ENCODE data around the gene PLCD3.
A peak's percentile ranks its signal among the peaks of the same experiment; 100 is the strongest.
"Not testable (repeated sequence)": the region's sequence is repeated elsewhere in the genome, so short reads cannot be mapped to it uniquely, and the experiment has no call there.

The PLCD3 gene

DNA sequence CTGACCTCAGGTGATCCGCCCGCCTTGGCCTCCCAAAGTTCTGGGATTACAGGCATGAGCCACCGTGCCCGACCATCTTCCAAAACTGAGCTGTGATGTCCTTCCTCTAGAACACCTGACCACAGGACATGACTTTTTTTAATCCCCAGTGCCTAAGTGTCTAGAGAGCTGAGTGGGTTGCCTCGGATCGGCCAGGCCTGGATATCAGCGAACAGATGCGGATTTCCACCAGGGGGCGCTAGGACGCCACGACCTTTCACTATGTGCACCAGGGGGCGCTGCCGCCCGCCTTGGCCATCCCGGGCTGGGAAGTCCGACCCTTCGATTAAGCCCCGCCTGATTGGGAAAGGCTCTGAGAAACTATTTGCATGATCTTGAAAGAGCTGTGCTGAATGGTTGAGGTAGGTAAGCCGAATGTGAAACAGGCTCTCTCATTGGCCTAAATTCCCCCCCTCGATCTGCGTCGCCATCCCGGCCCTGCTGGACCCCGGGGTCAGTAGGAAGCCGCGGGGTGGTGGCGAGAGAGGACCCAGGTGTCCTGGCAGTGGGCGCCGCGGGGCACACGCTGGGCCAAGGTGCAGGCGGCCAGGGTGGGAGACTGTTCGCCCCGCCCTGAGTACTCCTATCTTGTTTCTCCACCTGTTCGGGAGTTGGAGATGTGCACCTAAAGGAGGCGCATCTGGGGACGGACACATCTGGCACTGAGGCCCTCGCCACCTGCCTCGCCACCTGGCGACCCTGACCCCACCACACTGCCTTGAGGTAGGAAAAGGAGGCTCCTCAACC lies 3.1 kb upstream of the PLCD3 start, which contains the start of gene ACBD4:
Gene ACBD4, plus strand, starts transcription at position 496 of the 786 bp plus-strand sequence. CDS start 458 bp downstream, outside the sequence.
- peak; percentile 94 for DNase-seq (ENCODE audit: low read depth, low spot score)

DNA sequence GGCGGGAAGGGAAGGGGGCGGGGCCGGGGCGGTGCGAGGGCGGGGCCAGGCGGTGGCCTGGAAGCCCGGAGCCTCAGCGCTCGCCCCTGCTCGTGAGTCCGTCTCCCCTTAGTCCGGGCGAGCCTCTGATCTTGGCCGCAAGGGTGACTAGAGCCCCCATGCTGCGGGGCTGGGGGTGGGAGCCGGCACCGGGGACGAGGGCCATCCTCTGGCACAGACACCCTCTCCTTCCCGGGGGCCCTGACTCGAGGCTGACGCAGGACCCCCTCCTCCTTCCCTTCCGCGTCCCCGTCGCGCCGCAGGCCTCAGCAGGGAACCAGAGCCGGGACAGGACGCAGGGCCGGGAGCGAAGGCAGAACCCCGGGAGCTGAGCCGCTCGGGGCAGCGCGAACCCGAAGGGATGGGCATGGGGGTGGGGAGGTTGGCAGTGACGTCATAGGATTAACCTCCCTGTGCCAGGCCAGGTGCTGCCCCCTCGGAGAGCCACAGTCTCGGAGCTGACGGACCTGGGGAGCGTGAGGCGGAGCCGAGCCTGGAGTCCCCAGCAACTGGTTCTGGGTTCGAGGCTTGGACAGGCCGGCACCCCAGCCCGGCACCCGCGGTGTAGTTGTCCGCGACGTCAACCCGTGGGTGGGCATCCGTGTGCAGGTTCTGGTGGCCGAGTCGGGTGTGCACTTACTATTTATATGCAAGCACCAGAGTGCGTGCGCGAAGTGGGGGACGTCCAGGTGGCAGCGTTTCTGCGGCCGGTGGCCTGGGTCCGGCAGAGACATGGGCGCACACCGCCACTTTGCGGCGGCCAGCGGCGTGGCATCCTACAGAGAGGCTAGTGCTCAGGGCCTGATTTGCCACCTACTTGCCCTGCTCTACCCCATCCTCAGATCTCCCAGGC lies 503 bp upstream of the PLCD3 start:
- DNase-seq (ENCODE audit: low read depth, low spot score) = no peak

DNA sequence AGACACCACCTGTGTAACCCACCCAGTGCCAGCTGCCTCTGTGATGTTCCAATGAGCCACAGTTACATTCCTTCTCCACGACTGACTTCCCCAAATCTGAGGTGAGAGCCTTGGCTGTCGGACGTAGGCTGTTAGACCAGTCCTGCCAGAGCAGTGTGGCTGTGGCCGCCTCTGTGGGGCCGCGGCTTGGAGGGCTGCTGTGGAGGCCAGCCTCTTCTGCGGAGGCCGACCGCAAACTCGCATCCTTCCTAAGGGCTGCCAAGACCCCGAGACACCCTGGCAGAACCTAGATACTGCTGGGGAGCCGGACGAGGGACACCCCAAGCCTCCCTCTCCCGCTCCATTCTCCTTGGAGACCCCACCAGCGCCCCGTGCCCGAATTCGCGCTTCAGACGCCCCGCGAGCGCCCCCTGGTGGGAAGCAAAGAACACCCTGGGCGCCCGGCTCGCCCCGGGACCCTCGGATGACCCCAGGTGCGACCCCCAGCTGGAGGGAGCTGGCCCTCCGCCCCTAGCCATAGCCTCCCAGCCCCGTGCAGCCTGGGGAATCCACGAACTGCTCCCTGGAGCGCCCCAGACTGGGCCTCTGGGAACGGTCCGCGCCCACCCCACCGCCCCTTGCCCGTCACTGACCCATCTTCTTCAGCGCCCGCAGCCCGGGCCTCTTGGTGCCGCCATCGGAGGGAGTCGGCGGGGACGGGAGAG lies 547 bp downstream of the PLCD3 start:
- DNase-seq (ENCODE audit: low read depth, low spot score) = no peak

DNA sequence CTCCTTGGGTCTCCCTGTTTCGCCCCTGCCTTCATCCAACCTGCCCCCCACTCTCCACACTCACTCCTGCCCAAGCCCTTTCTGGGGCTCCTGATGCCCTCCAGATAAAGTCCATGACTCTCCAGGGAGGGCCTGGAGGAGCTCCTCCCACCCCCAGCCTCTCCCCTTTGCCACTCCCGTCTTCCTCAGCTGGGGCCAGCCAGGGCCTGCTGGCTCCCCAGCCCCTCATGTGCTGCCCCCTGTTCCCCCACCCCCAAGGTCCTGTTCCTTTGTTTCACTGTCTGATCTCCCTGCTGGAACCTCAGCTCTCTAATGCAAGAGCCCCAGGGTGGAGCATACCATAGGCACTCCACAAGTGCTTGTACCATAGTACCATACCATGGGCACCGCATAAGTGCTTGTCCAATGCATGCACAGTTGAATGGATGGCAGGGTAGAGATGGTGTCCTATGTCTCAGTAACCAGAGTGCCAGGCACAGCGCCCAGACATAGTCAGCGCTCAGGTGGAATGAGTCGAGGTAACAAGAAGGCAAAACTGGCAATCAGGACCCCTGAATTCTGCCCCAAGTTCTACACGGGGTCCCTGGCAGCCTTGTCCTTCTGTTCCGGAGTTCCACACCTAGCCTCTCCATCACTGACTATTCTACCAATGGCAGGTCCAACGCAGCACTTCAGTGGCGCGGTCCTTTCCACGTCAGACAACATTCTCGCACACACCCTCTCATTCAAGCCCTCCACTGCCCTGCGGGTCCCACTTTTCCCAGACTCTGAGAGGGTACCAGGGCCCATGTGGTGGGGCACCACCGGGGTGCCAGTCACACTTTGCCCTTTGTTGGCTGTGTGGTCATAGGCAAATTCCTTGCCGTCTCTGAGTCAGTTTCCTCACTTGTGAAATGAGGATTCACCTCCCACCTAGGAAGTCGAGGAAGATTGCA lies 1.4 kb downstream of the PLCD3 start:
- DNase-seq (ENCODE audit: low read depth, low spot score) = no peak

DNA sequence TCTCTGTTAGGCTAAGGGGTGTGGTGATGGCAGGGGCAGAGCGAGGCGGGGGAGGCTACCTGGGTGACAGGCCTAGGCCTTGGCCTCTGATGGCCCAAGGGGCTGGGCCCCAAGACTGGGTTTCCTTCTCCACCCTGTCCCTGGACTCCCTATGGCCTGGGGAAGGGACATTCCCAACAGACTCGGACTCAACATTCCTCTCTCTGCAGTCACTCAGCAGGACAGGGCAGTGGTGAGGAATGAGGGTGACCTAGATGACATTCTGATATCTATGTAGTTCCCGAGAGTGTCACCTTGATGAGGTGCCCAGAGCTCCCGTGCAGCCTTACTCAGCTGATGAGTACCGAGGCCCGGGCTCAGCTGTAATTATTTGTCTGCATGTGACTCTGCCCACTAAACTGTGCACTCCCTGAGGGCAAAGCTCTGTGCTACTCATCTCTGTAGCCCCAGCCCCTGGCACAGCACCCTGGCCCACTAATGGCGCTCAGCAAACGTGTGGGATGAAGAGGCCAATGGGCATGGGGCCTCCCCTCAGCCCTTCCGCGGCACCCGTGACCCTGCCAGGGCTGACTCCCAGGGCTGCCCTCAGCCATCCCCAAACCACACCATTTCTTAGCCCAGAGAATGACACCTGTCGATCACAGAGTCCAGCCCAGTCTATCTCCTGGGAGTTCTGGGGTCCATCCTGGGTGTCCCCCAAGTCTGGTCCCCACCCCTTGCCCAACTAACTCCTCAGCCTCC lies 2.2 kb downstream of the PLCD3 start:
- DNase-seq (ENCODE audit: low read depth, low spot score) = no peak

DNA sequence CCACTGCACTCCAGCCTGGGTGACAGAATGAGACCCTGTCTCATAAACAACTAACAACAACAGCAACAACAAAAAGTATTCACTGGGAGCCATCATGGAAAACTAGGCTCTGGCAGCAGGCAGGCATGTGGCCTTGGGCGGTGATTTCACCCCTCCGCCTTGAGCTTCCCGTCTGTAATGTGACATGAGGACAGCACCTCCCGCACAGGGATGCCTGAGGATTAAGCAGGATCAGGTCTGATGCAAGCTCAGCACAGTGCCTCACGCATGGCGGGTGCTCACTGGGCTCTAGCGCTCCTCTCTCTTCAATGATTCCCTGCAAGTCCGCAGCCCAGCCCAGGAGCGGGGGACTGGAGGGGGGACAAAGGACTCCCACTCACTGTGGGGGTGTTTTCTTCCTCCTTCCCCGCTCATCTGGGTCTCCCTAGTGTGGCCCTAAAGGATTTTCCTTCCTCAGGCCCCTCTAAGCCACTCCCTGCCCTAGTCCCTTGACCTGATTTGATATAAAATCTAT lies 2.8 kb downstream of the PLCD3 start:
- no peak for DNase-seq (ENCODE audit: low read depth, low spot score)

DNA sequence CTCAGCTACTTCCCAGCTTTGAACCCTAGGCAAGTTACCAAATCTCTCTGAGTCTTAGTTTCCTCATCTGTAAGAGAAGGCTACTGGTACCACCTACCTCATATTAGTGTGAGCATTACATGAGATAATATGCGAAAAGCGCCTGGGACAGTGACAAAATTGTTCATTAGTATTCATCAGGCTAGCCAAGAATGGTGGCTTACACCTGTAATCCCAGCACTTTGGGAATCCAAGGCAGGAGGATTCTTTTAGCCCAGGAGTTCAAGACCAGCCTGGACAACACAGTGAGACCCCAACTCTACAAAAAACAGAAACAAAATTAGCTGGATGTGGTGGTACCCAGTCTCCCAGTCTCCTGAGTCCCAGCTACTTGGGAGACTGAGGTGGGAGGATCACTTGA lies 3.3 kb downstream of the PLCD3 start:
- no peak for DNase-seq (ENCODE audit: low read depth, low spot score)

DNA sequence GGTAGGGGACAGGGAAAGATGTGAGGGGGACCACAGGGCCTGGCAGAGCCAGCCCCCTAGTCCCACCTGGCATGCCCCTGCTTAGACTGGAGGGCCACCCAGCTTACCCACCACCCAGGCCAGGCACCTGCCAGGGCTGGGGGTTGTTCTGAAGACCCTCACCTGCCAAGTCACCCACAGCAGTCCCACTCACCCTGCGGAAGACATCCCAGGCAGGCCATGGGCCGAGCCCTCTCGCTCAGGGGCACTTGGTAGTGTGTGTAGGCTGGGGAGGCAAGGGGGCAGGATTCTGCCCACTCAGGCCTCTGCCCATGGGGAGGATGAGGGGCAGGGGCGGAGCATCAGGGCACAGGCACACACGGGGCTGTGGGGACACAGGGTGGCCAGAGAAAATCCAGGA lies 4.0 kb downstream of the PLCD3 start:
- DNase-seq (ENCODE audit: low read depth, low spot score) = no peak

DNA sequence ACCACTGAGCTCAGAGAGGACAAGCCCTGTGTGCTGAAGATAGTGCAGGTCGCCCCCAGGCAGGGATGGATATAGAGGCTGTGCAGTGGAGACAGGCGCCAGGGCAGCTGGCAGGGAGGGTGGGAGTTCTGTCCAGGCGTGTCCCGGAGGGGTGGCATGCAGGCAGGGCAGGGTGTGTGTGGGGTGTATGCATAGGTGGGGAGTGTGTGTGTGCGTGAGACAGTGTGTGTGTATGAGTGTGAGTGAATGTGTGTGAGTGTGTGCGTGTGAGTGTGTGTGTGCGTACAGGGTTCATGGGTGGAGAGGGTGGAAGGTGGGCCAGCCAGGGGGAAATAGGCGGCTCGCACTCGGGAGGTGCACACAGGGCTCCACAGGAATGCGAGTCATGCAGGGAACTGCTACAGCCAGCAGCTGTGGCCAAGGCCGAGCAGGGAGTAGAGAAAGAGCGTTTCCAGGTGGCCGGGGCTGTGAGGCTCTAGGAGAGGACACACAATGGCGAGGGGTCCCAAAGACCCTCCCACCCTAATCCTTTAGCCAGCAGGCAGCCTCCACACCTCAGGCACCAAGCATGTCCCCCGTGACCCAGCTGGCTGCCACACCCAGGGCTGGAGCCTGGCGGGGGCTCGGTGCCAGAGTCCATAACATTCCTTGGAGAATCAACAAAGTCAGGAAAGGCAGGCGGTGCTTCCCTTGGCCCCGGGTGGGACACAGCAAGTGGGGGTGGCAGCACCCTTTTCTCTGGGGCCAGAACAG lies 4.6 kb downstream of the PLCD3 start:
- no peak for DNase-seq (ENCODE audit: low read depth, low spot score)

DNA sequence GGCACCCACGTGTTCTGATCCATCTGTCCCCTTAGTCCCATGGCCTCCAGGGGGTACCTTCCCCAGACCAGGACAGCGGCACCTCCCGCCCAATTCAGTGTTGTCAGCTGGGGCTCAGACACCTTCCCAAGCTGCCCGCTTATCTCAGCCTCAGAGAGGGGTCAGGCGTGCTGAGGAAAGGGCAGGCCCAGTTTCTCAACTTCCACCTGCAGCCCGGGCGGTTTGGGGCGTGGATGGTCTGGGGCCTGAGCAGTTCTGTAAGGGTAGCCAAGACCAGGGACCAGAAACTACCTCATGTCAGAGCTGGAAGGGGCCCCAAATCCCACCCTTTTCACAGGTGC lies 5.1 kb downstream of the PLCD3 start:
- no peak for DNase-seq (ENCODE audit: low read depth, low spot score)

DNA sequence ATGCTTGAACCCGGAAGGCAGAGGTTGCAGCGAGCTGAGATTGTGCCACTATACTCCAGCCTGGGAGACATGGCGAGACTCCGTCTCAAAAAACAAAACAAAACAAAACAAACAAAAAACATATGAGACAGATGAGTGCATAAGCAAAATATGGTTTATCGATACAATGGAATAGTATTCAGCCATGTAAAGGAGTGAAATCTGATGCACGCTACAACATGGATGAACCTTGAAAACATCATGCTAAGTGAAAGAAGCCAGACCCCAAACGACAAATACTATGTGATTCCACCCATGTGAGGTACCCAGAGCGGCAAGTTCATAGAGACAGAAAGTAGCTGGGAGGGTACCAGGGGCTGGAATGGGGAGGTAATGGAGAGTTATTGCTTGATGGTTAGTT lies 6.8 kb downstream of the PLCD3 start:
- DNase-seq (ENCODE audit: low read depth, low spot score) = no peak

DNA sequence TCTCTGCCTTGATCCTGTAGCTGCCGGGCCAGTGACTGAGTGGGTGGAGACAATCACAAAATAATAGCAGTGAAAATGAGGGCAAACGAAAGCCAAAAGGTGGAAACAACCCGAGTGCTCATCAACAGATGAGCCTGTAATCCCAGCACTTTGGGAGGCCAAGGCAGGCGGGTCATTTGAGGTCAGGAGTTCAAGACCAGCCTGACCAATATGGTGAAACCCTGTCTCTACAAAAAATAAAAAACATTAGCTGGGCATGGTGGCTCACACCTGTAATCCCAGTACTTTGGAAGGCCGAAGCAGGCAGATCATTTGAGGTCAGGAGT lies 7.6 kb downstream of the PLCD3 start:
- not testable (repeated sequence) for DNase-seq (ENCODE audit: low read depth, low spot score)

DNA sequence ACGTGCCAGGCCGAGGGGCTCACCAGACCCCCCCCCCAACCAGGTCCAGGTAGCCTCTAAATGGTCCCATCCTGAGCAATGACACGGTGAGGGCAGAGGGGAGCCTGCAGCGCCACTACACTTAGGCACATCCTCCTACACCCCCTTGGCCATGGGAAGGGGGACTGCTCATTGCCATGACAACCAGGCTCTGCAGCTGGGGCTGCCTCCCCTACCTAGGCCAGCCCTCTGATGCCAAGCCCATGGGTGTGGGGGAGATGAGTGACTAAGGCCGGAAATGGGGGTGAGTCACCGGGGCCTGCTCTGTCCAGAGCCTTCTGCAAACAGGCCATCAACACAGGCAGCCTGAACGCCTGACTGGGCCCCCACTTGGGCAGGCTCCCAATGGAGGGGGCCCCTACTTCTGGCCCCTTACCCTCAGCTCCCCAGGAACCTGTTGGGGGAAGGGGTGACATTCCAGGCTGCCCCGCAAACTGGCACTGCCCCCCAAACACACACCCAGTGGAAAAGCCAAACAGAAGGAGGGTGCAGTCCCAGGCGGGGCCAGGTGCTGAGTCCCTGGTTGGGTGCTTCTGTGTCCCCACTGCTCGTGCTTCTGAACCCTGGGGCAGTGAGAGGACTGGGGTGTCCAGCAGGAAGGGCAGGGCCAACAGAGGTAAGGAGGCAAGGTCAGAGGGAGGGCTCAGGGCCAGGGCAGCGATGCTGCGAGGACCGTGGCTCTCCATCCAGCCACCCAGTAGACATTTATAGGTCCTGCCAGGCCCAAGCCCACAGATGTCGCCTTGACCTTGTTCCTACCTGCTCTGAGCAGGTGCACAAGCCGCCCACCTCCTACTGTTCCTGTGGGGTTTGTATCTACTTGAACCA lies 8.2 kb downstream of the PLCD3 start:
- no peak for DNase-seq (ENCODE audit: low read depth, low spot score)

DNA sequence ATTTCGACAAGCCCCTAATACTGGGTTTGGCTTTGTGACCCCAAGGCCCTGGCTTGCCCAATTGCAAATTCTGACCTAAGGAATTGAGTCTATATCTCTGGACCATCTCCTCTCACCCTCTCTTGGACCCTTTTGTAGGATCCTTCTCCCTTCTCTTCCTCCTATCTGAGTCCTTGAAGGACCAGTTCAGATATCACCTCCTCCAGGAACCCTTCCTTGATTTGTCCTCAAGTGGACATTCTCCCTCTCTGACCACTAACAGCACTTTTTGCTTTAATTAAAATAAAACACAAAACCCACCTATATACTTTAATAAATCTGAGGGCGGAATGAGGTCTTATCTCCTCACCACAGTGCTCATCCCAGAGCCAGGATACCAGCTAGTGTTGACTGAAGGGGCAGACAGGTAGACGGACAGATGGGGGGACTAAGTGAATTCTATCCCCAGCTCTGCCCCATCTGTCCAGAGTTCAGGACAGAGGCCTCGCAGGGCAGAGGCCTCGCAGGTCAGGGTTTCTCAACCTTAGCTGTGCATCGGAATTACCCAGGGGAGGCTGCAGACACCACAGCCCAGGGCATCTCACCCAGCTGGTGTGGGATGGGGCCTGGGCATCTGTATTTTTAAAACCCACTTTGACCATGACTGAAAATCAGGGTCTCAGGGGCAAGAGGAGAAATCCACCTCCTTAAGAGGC lies 9.1 kb downstream of the PLCD3 start:
- no peak for DNase-seq (ENCODE audit: low read depth, low spot score)

DNA sequence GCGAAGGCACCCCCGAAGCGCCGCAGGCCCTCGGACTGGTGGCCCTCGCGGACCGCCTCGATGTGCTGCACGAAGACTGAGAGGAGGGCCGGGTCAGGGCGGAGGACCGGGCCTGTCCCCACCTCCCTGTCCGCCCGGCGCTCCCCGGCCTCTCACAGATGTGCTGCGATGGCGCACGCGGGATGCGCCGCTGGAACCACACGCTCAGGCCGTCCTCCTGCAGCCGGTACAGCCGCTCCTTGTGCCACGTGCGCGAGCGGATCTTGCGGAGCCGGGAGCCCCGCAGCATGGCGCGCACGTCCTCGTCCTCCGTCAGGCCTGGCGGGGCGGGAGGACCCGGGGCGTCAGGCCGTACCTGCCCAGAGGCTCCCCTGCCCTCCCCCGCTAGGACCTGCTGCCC lies 11.3 kb downstream of the PLCD3 start:
- DNase-seq (ENCODE audit: low read depth, low spot score) = no peak

DNA sequence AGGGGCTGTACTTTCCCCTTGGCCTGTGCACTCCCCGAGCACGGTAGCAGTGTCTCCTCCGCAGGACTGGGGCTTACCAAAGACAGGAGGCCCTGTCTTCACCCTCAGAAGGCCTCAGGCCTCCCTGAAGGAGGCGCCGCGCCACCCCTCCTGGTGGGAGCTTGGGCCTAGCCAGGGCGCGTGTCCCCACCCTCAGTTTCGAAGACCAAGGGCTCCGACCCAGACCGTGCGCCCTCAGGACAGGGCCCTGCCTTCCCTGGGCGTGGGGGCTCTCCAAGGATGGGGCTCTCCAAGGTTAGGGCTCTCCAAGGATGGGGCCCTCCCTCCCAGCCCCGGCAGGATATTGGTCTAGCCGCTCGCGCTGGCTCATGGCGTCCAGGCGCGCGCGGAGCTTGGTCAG lies 11.8 kb downstream of the PLCD3 start:
- no peak for DNase-seq (ENCODE audit: low read depth, low spot score)

DNA sequence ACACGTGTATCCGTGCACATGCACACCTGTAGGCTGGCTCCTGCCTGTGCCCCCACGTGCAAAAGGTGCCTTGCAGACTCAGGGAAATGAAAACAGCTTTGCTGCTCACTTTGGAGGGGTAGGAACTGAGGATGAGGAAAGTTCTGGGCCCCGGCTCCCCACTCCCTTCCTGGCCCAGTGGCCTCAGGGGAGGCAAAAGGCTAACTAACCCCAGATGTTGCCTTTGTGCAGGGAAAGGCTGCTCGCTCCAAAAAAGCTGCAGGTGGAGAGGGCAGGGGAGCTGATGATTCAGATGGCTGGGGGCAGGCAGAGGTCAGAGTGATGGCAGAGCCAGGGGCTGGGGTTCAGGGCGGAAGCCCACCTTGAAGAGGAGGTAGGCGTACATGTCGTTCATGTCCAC lies 12.4 kb downstream of the PLCD3 start:
- DNase-seq (ENCODE audit: low read depth, low spot score) = no peak

DNA sequence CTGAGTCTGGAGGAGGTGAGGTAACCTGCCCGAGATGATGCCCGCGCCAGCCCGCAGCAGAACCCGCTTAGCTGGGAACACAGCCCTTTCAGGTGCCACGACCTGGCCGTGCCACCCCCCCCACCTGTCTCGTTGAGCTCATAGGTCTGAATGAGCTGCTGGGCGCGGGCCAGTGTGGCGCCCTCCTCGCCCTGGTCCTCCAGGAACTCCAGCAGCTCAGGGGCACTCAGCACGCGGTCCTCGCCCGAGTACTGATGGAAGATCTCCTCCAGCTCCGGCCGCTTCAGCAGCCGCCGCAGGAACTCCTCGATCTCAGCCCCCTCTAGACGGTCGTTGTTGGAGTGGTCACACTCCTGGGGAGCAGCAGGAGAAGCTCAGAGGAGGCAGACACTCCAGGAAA lies 13.6 kb downstream of the PLCD3 start:
- no peak for DNase-seq (ENCODE audit: low read depth, low spot score)
